Measurements from ENCODE around the gene ETV6.
A peak's percentile ranks its signal among the peaks of the same experiment; 100 is the strongest.

Gene ETV6

DNA sequence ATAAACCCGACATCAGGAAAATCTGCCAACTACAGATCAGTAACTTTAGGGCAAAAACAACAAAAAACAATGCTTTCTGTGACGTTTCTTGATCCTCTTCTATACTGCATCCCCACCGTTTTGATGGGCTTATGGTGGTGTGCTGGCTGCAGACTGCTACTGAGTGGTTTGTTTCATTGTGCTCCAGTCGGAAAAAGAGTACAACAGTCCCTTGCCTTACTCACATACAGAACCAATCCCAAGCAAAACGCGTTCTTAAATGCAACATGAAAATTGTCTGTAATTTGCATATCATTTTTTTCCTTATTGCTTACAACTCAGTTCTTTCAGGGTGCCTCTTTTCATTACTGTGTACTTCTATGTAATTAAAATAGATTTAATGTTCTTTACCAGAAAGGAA lies 2.3 kb downstream of the ETV6 start:
- no peak for DNase-seq (ENCODE audit: low read depth)
- TF ChIP-seq, protein P1, sequence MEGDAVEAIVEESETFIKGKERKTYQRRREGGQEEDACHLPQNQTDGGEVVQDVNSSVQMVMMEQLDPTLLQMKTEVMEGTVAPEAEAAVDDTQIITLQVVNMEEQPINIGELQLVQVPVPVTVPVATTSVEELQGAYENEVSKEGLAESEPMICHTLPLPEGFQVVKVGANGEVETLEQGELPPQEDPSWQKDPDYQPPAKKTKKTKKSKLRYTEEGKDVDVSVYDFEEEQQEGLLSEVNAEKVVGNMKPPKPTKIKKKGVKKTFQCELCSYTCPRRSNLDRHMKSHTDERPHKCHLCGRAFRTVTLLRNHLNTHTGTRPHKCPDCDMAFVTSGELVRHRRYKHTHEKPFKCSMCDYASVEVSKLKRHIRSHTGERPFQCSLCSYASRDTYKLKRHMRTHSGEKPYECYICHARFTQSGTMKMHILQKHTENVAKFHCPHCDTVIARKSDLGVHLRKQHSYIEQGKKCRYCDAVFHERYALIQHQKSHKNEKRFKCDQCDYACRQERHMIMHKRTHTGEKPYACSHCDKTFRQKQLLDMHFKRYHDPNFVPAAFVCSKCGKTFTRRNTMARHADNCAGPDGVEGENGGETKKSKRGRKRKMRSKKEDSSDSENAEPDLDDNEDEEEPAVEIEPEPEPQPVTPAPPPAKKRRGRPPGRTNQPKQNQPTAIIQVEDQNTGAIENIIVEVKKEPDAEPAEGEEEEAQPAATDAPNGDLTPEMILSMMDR (IDR thresholded peaks at IDR 0.05; ENCODE audit: low read length, missing control alignments), result no peak
- peak overlapping the region; percentile 92 for H3K4me3 ChIP-seq (replicated peaks; ENCODE audit: low read depth, low read length)

- H3K4me3 ChIP-seq (replicated peaks; ENCODE audit: low read depth, low read length), result peak overlapping the region; percentile 92
- DNase-seq (ENCODE audit: low read depth), result peak; percentile 38
- TF ChIP-seq, protein P1 (IDR thresholded peaks at IDR 0.05; ENCODE audit: low read length, missing control alignments), result no peak
Observed at GRCh38 chr12:11652351-11653040, 3.0 kb downstream of the ETV6 start.

- peak; percentile 46 for DNase-seq (ENCODE audit: low read depth)
- no peak overlapping the region for H3K4me3 ChIP-seq (replicated peaks; ENCODE audit: low read depth, low read length)
- TF ChIP-seq, protein P1 (IDR thresholded peaks at IDR 0.05; ENCODE audit: low read length, missing control alignments), result no peak
Observed at GRCh38 chr12:11653215-11653753, 3.8 kb downstream of the ETV6 start.

- H3K4me3 ChIP-seq (replicated peaks; ENCODE audit: low read depth, low read length), result no peak overlapping the region
- no peak for DNase-seq (ENCODE audit: low read depth)
- TF ChIP-seq, protein P1 (IDR thresholded peaks at IDR 0.05; ENCODE audit: low read length, missing control alignments), result no peak
Observed at GRCh38 chr12:11654338-11654737, 4.9 kb downstream of the ETV6 start.

GRCh38 chr12:11654802-11655201 lies 5.3 kb downstream of the ETV6 start:
- H3K4me3 ChIP-seq (replicated peaks; ENCODE audit: low read depth, low read length), result no peak overlapping the region

DNA sequence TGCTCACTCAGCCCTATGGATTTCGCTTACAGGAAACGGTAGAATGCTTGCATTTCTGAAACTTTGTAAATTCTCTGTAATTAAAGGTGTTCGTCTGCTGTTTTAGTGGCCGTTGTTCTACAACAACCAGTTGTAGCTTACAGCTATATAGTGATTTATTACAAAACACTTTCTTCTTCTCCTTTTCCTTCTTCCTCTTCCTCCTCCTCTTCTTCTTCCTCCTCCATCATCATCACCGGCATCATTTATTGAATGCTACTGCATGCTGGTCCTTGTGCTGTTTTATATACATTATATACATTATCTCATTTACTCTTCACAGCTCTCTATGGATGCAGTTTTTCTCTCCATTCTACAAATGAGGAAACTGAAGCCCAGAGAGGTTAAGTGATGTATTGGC lies 6.4 kb downstream of the ETV6 start:
- TF ChIP-seq, protein P1 (IDR thresholded peaks at IDR 0.05; ENCODE audit: low read length, missing control alignments), result no peak
- no peak overlapping the region for H3K4me3 ChIP-seq (replicated peaks; ENCODE audit: low read depth, low read length)

More at GRCh38 chr12:11654802-11655201, 5.3 kb downstream of the ETV6 start:
- TF ChIP-seq, protein P1 (IDR thresholded peaks at IDR 0.05; ENCODE audit: low read length, missing control alignments), result no peak
- no peak for DNase-seq (ENCODE audit: low read depth)

DNA sequence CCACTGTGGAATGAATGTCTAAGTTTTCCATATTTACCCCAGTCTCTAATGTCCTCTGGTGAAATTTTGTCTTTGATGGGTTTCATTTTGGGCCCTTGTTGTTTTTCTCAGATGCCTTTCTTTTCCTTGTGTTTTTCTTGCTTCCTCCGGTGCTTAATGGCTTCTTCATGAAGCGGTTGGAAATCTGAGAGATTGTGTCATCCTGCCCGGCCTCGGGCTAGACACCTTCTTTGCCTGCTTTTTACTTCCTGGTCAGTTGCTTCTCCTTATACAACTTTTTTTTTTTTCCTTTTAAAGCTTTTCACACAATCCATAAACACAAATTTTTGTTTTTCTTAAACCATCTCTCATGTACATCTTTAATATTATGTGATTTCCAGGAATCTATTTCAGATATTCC lies 7.1 kb downstream of the ETV6 start:
- TF ChIP-seq, protein P1 (IDR thresholded peaks at IDR 0.05; ENCODE audit: low read length, missing control alignments), result no peak
- no peak overlapping the region for H3K4me3 ChIP-seq (replicated peaks; ENCODE audit: low read depth, low read length)

More for the DNA sequence above, 6.4 kb downstream of the ETV6 start:
- DNase-seq (ENCODE audit: low read depth), result no peak

More for the DNA sequence above, 7.1 kb downstream of the ETV6 start:
- no peak for DNase-seq (ENCODE audit: low read depth)
